ENCODE data around the gene DGKE. TPM values are rescaled to one million over a fixed set of nuclear protein-coding genes. Genes with fewer than 3 reads are reported as not detected.

DGKE gene
- total and polyA plus RNA-seq, 2 of the 13 experiments (the other 11 are each of a cell fraction or from before 2014, with no cell fraction given): 3.2 to 5.3 TPM

- peak; percentile 76; the same call in 1 of the 2 replicates for TF ChIP-seq HES4 (CRISPR knock-in tag; IDR thresholded peaks at IDR 0.05; ENCODE audit: borderline replicate concordance)
- TF ChIP-seq HINFP (CRISPR knock-in tag; IDR thresholded peaks at IDR 0.05; ENCODE audit: low read depth): no peak
- TF ChIP-seq YY1 (IDR thresholded peaks at IDR 0.05; ENCODE audit: insufficient read depth, insufficient replicate concordance, low read depth, low read length): peak; percentile 8
- no peak; the same call in 1 of the 2 replicates for TF ChIP-seq ELF3 (CRISPR knock-in tag; IDR thresholded peaks at IDR 0.05)
- TF ChIP-seq, protein P1, sequence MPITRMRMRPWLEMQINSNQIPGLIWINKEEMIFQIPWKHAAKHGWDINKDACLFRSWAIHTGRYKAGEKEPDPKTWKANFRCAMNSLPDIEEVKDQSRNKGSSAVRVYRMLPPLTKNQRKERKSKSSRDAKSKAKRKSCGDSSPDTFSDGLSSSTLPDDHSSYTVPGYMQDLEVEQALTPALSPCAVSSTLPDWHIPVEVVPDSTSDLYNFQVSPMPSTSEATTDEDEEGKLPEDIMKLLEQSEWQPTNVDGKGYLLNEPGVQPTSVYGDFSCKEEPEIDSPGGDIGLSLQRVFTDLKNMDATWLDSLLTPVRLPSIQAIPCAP (CRISPR knock-in tag; IDR thresholded peaks at IDR 0.05; ENCODE audit: low read depth): no peak
- TF ChIP-seq RAD21 (CRISPR knock-in tag; IDR thresholded peaks at IDR 0.05): no peak
- no peak; the same call in 1 of the 2 replicates for TF ChIP-seq MAF1 (CRISPR knock-in tag; IDR thresholded peaks at IDR 0.05; ENCODE audit: borderline replicate concordance)
- no peak for TF ChIP-seq ZMYM3 (CRISPR knock-in tag; IDR thresholded peaks at IDR 0.05)
- no peak for TF ChIP-seq ZHX2 (IDR thresholded peaks at IDR 0.05; ENCODE audit: low read depth)
- peak; percentile 48; the same call in 1 of the 2 replicates for TF ChIP-seq ZHX2 (CRISPR knock-in tag; IDR thresholded peaks at IDR 0.05; ENCODE audit: borderline replicate concordance)
- no peak for TF ChIP-seq FOXP1 (IDR thresholded peaks at IDR 0.05)
- TF ChIP-seq FOXP1 (CRISPR knock-in tag; IDR thresholded peaks at IDR 0.05): no peak
- no peak for TF ChIP-seq ZNF124 (CRISPR knock-in tag; IDR thresholded peaks at IDR 0.05)
- TF ChIP-seq ONECUT2 (CRISPR knock-in tag; IDR thresholded peaks at IDR 0.05): no peak
- no peak for TF ChIP-seq PHB2 (IDR thresholded peaks at IDR 0.05; ENCODE audit: partially characterized antibody)
- no peak for TF ChIP-seq TOE1 (CRISPR knock-in tag; IDR thresholded peaks at IDR 0.05)
- TF ChIP-seq HNRNPL (IDR thresholded peaks at IDR 0.05; ENCODE audit: low read depth, low read length): no peak
- TF ChIP-seq, protein P2, sequence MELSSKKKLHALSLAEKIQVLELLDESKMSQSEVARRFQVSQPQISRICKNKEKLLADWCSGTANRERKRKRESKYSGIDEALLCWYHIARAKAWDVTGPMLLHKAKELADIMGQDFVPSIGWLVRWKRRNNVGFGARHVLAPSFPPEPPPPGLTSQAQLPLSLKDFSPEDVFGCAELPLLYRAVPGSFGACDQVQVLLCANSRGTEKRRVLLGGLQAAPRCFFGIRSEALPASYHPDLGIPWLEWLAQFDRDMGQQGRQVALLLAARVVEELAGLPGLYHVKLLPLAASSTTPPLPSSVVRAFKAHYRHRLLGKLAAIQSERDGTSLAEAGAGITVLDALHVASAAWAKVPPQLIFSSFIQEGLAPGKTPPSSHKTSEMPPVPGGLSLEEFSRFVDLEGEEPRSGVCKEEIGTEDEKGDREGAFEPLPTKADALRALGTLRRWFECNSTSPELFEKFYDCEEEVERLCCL (CRISPR knock-in tag; IDR thresholded peaks at IDR 0.05; ENCODE audit: borderline replicate concordance): no peak
- TF ChIP-seq, protein P3, sequence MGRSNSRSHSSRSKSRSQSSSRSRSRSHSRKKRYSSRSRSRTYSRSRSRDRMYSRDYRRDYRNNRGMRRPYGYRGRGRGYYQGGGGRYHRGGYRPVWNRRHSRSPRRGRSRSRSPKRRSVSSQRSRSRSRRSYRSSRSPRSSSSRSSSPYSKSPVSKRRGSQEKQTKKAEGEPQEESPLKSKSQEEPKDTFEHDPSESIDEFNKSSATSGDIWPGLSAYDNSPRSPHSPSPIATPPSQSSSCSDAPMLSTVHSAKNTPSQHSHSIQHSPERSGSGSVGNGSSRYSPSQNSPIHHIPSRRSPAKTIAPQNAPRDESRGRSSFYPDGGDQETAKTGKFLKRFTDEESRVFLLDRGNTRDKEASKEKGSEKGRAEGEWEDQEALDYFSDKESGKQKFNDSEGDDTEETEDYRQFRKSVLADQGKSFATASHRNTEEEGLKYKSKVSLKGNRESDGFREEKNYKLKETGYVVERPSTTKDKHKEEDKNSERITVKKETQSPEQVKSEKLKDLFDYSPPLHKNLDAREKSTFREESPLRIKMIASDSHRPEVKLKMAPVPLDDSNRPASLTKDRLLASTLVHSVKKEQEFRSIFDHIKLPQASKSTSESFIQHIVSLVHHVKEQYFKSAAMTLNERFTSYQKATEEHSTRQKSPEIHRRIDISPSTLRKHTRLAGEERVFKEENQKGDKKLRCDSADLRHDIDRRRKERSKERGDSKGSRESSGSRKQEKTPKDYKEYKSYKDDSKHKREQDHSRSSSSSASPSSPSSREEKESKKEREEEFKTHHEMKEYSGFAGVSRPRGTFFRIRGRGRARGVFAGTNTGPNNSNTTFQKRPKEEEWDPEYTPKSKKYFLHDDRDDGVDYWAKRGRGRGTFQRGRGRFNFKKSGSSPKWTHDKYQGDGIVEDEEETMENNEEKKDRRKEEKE (IDR thresholded peaks at IDR 0.05): no peak
These were observed at the start of gene DGKE, which contains the start of gene C17orf67 (continued) for GRCh38 chr17:56833809-56834379.

All from HepG2 (cell line).